H9 (cell line): ENCODE results near the gene NDST1. TPM values are rescaled to one million over a fixed set of nuclear protein-coding genes. Genes with fewer than 3 reads are reported as not detected.

ENCODE experiments used
- DNase-seq: peaks from one replicate; pipeline ENCODE4 v3.0.0-alpha.2; 2017
- H2AFZ ChIP-seq: one replicate; pipeline ENCODE4 v1.6.1; 2013; ENCODE audit warnings: mild to moderate bottlenecking, low read length, control low read depth, moderate library complexity
- H2AK5ac ChIP-seq: 2 replicates; pipeline ENCODE4 v1.6.1; 2013; ENCODE audit warnings: low read length, control low read depth, mixed read lengths; ENCODE audit not compliant: insufficient read length
- H2BK120ac ChIP-seq: one replicate; pipeline ENCODE4 v1.6.1; 2013; ENCODE audit warnings: low read depth, mild to moderate bottlenecking, low read length, control low read depth, inconsistent platforms; ENCODE audit not compliant: poor library complexity, severe bottlenecking
- H2BK12ac ChIP-seq: 2 replicates; pipeline ENCODE4 v1.6.1; 2013; ENCODE audit warnings: low read length, control low read depth, mixed read lengths, low read depth; ENCODE audit not compliant: insufficient read length
- H2BK15ac ChIP-seq: 2 replicates; pipeline ENCODE4 v1.6.1; 2013; ENCODE audit warnings: low read depth, low read length, control low read depth
- H2BK20ac ChIP-seq: one replicate; pipeline ENCODE4 v1.6.1; 2013; ENCODE audit warnings: low read depth, mild to moderate bottlenecking, low read length, control low read depth, inconsistent platforms; ENCODE audit not compliant: poor library complexity, severe bottlenecking
- H2BK5ac ChIP-seq: 2 replicates; pipeline ENCODE4 v1.6.1; 2013; ENCODE audit warnings: low read length, control low read depth, mixed read lengths; ENCODE audit not compliant: insufficient read length
- H3K14ac ChIP-seq: 2 replicates; pipeline ENCODE4 v1.6.1; 2013; ENCODE audit warnings: low read length, control low read depth; ENCODE audit not compliant: insufficient read depth
- H3K18ac ChIP-seq: 2 replicates; pipeline ENCODE4 v1.6.1; 2013; ENCODE audit warnings: low read depth, mild to moderate bottlenecking, mixed read lengths, low read length, control low read depth; ENCODE audit not compliant: insufficient read length
- H3K23ac ChIP-seq: 2 replicates; pipeline ENCODE4 v1.6.1; 2013; ENCODE audit warnings: low read length, control low read depth, mixed read lengths, low read depth; ENCODE audit not compliant: insufficient read length
- H3K23me2 ChIP-seq: 2 replicates; pipeline ENCODE4 v1.6.1; 2013; ENCODE audit warnings: low read depth, mild to moderate bottlenecking, mixed read lengths, low read length, control low read depth; ENCODE audit not compliant: insufficient read length, poor library complexity, severe bottlenecking
- H3K27ac ChIP-seq: 2 replicates; pipeline ENCODE4 v1.5.1; 2013; ENCODE audit warnings: low read length, control low read depth, mixed read lengths, low read depth; ENCODE audit not compliant: insufficient read length
- H3K27me3 ChIP-seq: 2 replicates; pipeline ENCODE4 v1.6.1; 2013; ENCODE audit warnings: low read length, control low read depth, inconsistent platforms; ENCODE audit not compliant: insufficient read depth
- H3K4ac ChIP-seq: 2 replicates; pipeline ENCODE4 v1.6.1; 2013; ENCODE audit warnings: low read depth, mild to moderate bottlenecking, control low read depth, inconsistent platforms, low read length, moderate library complexity
- H3K4me1 ChIP-seq: 2 replicates; pipeline ENCODE4 v1.6.1; 2013; ENCODE audit warnings: low read length, control low read depth, inconsistent platforms; ENCODE audit not compliant: insufficient read depth
- H3K4me2 ChIP-seq: 2 replicates; pipeline ENCODE4 v1.6.1; 2013; ENCODE audit warnings: low read length, control low read depth, mixed read lengths; ENCODE audit not compliant: insufficient read length, insufficient read depth
- H3K56ac ChIP-seq: 2 replicates; pipeline ENCODE4 v1.6.1; 2013; ENCODE audit warnings: low read depth, mild to moderate bottlenecking, mixed read lengths, low read length, control low read depth; ENCODE audit not compliant: insufficient read length
- H3K79me1 ChIP-seq: 2 replicates; pipeline ENCODE4 v1.6.1; 2013; ENCODE audit warnings: low read depth, mild to moderate bottlenecking, moderate library complexity, low read length, control low read depth, inconsistent platforms; ENCODE audit not compliant: insufficient read depth, poor library complexity, severe bottlenecking
- H3K79me2 ChIP-seq: 2 replicates; pipeline ENCODE4 v1.6.1; 2013; ENCODE audit warnings: low read length, control low read depth, inconsistent platforms; ENCODE audit not compliant: insufficient read depth
- H3K9ac ChIP-seq: 2 replicates; pipeline ENCODE4 v1.6.1; 2013; ENCODE audit warnings: low read length, control low read depth, mixed read lengths; ENCODE audit not compliant: insufficient read length; ENCODE audit errors: extremely low read depth
- H3K9me3 ChIP-seq: one replicate; pipeline ENCODE4 v1.6.1; 2013; ENCODE audit warnings: low read depth, low read length, inconsistent platforms; ENCODE audit not compliant: control insufficient read depth
- H3T11ph ChIP-seq: one replicate; pipeline ENCODE4 v1.6.1; 2013; ENCODE audit warnings: mild to moderate bottlenecking, low read length, control low read depth, inconsistent platforms
- H4K20me1 ChIP-seq: one replicate; pipeline ENCODE4 v1.6.1; 2013; ENCODE audit not compliant: control insufficient read depth, insufficient read length, insufficient read depth
- H4K5ac ChIP-seq: 2 replicates; pipeline ENCODE4 v1.6.1; 2013; ENCODE audit warnings: low read depth, mild to moderate bottlenecking, mixed read lengths, low read length, control low read depth; ENCODE audit not compliant: insufficient read length
- H4K8ac ChIP-seq: replicated peaks from 2 replicates; pipeline ENCODE4 v1.6.1; 2013; ENCODE audit warnings: low read length, control low read depth, mixed read lengths, low read depth; ENCODE audit not compliant: insufficient read length
- H4K91ac ChIP-seq: 2 replicates; pipeline ENCODE4 v1.6.1; 2013; ENCODE audit warnings: low read depth, mild to moderate bottlenecking, moderate library complexity, mixed read lengths, low read length, control low read depth; ENCODE audit not compliant: insufficient read length
- H3K27ac Mint-ChIP-seq, 3 experiments: 2 replicates in 2 of 3; 3 replicates in 1 of 3; pipeline ENCODE4 v1.8.0; 2020 to 2021; ENCODE audit warnings: mixed read lengths in 3 of 3, mild to moderate bottlenecking in 1 of 3, moderate library complexity in 1 of 3
- H3K27me3 Mint-ChIP-seq: 2 replicates; pipeline ENCODE4 v1.8.0; 2021; ENCODE audit warnings: low read depth, mild to moderate bottlenecking, moderate library complexity, mixed read lengths
- H3K36me3 Mint-ChIP-seq, 3 experiments: 2 replicates in 2 of 3; 3 replicates in 1 of 3; pipeline ENCODE4 v1.8.0; 2020 to 2021; ENCODE audit warnings: low read depth in 3 of 3, mixed read lengths in 3 of 3; ENCODE audit not compliant: insufficient read depth in 1 of 3
- H3K4me1 Mint-ChIP-seq, 2 experiments: 2 replicates each; pipeline ENCODE4 v1.8.0; 2020; ENCODE audit warnings: mixed read lengths in 2 of 2
- H3K4me3 Mint-ChIP-seq, 2 experiments: 2 replicates in 1 of 2; 3 replicates in 1 of 2; pipeline ENCODE4 v1.8.0; 2020 to 2021; ENCODE audit warnings: mild to moderate bottlenecking in 2 of 2, mixed read lengths in 2 of 2, moderate library complexity in 1 of 2
- H3K9me3 Mint-ChIP-seq, 2 experiments: 2 replicates in 1 of 2; 3 replicates in 1 of 2; pipeline ENCODE4 v1.8.0; 2020; ENCODE audit warnings: mild to moderate bottlenecking in 2 of 2, mixed read lengths in 2 of 2, moderate library complexity in 1 of 2
- WGBS: extraction: QIAGEN DNeasy Blood & Tissue Kit; methylation state at CpG from one replicate; pipeline ENCODE4 v1.1.7; 2013; ENCODE audit warnings: missing lambda C conversion rate, low lambda C conversion rate, mixed read lengths; ENCODE audit not compliant: insufficient read length; ENCODE audit errors: extremely low coverage; 5-methylcytosine and 5-hydroxymethylcytosine counted together
- total RNA-seq: library from RNA; stranded (reverse); gene quantifications from 2 replicates; pipeline ENCODE4 v1.2.1, GENCODE V29; 2021
- TF ChIP-seq, protein P1 (sequence below): fragments of 200-600 bp; sonication (generic); conservative IDR thresholded peaks from 3 replicates; pipeline ENCODE4 v1.8.0; 2021; ENCODE audit warnings: antibody characterized with exemption, mild to moderate bottlenecking

NDST1 gene
- total RNA-seq, 1 experiment from 2014 or later = 65.5 TPM

DNA sequence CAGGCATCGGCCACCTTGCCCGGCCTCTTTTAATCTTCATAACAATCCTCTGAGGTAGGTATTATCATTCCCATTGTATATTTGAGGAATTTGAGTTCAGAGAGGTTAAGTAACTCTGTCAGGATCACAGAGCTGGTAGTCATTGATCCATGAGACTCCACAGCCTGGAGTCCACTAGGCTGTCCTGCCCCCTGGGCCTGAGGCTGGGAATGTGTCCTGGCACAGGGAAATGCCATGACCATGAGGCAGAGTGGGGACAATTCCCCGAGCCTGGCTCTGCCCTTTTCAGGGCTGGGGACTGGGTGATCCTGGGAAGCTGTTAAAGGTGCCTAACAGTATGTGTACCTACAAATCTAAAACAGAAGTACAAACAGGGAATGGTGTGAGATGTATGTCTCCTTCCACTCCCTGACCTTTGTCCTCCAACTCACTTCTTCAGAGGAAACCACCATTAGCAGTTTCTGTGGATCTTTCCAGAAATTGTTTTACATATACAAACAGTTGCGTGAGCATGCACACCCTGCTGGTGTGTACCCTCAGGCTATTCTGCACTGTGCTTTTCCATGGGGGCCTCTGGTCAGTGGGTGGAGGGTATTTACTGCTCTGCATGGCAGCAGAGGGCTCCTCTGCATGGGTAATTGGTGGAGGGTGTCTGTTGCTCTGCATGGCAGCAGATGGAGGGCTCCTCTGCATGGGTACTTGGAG lies 53.8 kb downstream of the NDST1 start:
- Histone ChIP-seq H3K9me3 (no peaks in the 10 kb centered on the region), H3K9ac (no peak overlapping the region), H3K4ac (no peak overlapping the region), H3K23me2 (no peaks in the 10 kb centered on the region), H4K20me1 (no peaks in the 10 kb centered on the region), H2BK5ac (no peak overlapping the region), H3K14ac (no peak overlapping the region), H3K27me3 (no peaks in the 10 kb centered on the region), H2BK120ac (no peak overlapping the region), H2BK12ac (no peak overlapping the region), H4K8ac (no peak overlapping the region), H3K56ac (no peak overlapping the region), H4K91ac (no peak overlapping the region), H2AFZ (no peak overlapping the region), H2BK20ac (no peak overlapping the region), H3K4me2 (no peak overlapping the region), H3K27ac (no peak overlapping the region), H3T11ph (no peak overlapping the region), H3K23ac (no peak overlapping the region), H2AK5ac (no peak overlapping the region), H3K79me2 (no peaks in the 10 kb centered on the region), H4K5ac (no peak overlapping the region), H2BK15ac (no peak overlapping the region), H3K4me1 (no peaks in the 10 kb centered on the region), H3K79me1 (no peaks in the 10 kb centered on the region), H3K18ac (no peak overlapping the region)
- WGBS = no CpG with 5 or more reads among the region's 4 CpGs
- Mint-ChIP-seq H3K9me3 (no peaks in the 10 kb centered on the region; a peak in 1 of 5 replicates), H3K36me3 (peaks cover 0 to 5% (median 1%) of the 10 kb centered on the region in 3 experiments; a peak in 2 of 7 replicates), H3K27me3 (no peaks in the 10 kb centered on the region; the same call in none of the 2 replicates), H3K27ac (no peak overlapping the region), H3K4me3 (no peak overlapping the region), H3K4me1 (peaks cover 13 to 14% of the 10 kb centered on the region in 2 experiments)
- TF ChIP-seq, protein P1, sequence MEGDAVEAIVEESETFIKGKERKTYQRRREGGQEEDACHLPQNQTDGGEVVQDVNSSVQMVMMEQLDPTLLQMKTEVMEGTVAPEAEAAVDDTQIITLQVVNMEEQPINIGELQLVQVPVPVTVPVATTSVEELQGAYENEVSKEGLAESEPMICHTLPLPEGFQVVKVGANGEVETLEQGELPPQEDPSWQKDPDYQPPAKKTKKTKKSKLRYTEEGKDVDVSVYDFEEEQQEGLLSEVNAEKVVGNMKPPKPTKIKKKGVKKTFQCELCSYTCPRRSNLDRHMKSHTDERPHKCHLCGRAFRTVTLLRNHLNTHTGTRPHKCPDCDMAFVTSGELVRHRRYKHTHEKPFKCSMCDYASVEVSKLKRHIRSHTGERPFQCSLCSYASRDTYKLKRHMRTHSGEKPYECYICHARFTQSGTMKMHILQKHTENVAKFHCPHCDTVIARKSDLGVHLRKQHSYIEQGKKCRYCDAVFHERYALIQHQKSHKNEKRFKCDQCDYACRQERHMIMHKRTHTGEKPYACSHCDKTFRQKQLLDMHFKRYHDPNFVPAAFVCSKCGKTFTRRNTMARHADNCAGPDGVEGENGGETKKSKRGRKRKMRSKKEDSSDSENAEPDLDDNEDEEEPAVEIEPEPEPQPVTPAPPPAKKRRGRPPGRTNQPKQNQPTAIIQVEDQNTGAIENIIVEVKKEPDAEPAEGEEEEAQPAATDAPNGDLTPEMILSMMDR = no peak
- DNase-seq = no peak
